OCI-LY7 (cell line): ENCODE data around the gene PCDHGA1.
"Not testable (repeated sequence)": the region's sequence is repeated elsewhere in the genome, so short reads cannot be mapped to it uniquely, and the experiment has no call there.

Experiments
- CTCF ChIP-seq: fragments of 200-600 bp; sonication (generic); conservative IDR thresholded peaks from 2 replicates; pipeline ENCODE4 v1.5.1; 2014; ENCODE audit warnings: mild to moderate bottlenecking, antibody characterized with exemption, low read length, moderate library complexity, mixed read lengths
- EZH2phosphoT487 ChIP-seq: fragments of 200-600 bp; sonication (generic); IDR thresholded peaks from 2 replicates; pipeline ENCODE4 v1.6.1; 2018; ENCODE audit warnings: low read depth, borderline replicate concordance, mild to moderate bottlenecking, mixed run types, antibody characterized with exemption, low read length, moderate library complexity, mixed read lengths

- peak; percentile 75 for TF ChIP-seq CTCF
- TF ChIP-seq EZH2phosphoT487, result not testable (repeated sequence)
Measured at GRCh38 chr5:141387557-141388311, 57.4 kb downstream of the PCDHGA1 start, which contains the start of gene PCDHGB4.
